ENCODE results near the gene ADARB1.

Gene ADARB1

DNA sequence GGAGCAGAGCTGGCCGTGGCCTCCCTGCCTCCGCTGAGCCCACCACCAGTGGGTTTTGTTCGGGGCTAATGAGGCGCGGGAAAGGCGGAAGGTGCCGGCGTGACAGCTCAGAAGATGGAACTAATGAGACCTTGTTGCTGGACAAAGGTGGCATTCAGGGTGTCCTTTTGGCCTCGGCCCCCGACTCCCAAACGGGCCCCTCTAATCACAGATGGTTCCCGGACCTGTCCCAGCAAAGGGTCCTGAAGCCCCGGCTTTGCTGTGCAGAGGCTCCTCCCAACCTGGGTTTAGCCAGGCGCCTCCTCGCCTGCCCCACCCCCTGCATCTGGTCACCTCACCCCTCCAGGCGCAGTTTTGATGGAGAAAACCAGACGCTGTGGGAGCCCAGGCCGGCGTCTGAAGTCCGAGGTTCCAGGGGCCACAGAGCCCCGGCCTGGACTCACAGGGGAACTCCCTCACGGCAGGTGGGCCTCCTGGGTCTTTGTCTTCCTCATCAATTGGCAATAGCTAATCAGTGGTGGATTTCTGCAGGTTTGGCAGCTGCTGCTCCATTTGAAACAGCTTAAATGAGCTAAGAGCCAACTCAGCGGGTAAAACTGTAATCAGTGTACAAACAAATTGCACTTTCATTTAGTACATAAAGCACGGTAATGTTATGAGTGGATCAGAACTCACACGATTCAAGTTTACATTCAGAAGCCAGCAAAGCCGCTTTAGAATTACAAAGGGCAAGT lies 44.3 kb upstream of the ADARB1 start:
- DNase-seq (ENCODE audit: low spot score) = no peak
- in situ Hi-C loops (cut with MboI; ENCODE audit: low sequenced_read_pairs, unreplicated experiment) = no loop called here
- TF ChIP-seq, protein P1, sequence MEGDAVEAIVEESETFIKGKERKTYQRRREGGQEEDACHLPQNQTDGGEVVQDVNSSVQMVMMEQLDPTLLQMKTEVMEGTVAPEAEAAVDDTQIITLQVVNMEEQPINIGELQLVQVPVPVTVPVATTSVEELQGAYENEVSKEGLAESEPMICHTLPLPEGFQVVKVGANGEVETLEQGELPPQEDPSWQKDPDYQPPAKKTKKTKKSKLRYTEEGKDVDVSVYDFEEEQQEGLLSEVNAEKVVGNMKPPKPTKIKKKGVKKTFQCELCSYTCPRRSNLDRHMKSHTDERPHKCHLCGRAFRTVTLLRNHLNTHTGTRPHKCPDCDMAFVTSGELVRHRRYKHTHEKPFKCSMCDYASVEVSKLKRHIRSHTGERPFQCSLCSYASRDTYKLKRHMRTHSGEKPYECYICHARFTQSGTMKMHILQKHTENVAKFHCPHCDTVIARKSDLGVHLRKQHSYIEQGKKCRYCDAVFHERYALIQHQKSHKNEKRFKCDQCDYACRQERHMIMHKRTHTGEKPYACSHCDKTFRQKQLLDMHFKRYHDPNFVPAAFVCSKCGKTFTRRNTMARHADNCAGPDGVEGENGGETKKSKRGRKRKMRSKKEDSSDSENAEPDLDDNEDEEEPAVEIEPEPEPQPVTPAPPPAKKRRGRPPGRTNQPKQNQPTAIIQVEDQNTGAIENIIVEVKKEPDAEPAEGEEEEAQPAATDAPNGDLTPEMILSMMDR (IDR thresholded peaks at IDR 0.05; ENCODE audit: borderline replicate concordance, control extremely low read depth, extremely low read depth, insufficient read depth, missing control alignments) = no peak

DNA sequence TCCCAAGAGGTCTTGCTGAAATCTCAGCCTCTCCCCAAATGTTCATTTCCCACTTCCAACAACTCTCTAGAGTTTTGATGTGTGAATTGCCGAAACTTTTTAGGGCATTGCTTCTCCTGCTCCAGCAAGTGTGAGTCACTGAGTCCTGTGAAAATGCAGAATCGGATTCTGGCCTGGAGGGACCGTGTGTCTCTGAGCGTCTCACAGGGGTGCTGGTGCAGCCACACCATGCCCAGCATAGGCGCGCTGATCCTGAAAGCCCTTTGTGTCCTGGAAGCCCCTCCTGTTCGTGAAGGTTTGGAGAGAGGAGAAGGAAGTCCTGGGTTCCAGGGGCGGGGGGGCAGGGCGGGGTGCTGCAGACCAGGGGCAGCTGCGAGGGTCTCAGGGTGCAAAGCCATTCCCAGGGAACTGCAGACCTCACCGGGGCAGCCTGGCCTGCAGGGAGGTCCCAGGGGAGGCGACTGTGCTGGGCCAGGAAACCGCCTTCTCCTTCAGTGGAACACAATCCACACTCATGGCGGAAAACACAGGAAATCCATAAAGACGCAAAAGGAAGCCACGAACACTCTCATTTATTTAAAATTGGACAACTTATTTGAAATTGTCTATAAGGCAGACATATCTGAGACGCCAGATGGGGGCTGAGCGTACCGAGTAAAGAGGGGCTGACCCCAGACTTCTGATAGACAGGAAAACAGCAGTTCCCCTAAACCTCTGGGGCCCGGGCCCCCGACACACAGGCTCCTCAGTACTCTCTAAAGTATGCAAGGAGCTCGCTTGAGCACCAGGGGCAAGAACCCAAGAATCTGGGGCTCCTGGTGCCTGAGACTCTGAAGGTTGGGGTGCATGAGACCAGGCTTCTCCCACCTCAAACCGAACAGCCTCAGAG lies 43.5 kb upstream of the ADARB1 start:
- TF ChIP-seq, protein P1 (IDR thresholded peaks at IDR 0.05; ENCODE audit: borderline replicate concordance, control extremely low read depth, extremely low read depth, insufficient read depth, missing control alignments) = no peak
- in situ Hi-C loops (cut with MboI; ENCODE audit: low sequenced_read_pairs, unreplicated experiment) = no loop called here
- DNase-seq (ENCODE audit: low spot score) = no peak

DNA sequence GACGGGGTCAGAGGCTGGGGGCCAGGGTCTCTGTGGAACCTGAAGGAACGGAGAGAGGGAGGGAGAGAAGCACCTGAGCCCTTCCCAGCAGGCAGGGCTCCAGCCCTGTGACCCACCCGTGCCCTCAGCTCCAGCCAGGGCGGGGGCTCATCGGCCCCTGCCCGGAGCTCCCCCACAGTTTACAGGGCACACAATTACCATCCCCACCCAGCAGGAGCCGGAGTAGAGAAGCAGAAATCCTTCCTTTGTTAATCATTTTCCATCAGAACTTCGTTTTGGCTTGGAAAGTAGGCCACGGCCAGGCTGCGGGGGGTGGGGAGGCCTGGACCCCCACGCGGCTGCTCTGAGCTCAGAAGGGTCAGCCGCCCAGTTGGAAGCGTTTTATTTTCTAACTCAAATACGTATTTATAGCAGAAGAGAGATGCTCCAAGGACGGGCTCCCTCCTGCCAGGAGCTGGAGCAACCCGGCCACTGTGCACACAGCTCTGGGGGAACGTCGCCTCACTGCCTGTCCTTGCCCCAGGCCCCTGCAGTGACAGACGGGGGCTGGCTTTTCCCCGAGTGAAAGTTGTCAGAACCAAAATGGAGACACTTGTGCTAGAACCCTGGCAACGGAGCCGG lies 42.7 kb upstream of the ADARB1 start:
- TF ChIP-seq, protein P1 (IDR thresholded peaks at IDR 0.05; ENCODE audit: borderline replicate concordance, control extremely low read depth, extremely low read depth, insufficient read depth, missing control alignments) = no peak
- no peak for DNase-seq (ENCODE audit: low spot score)
- in situ Hi-C loops (cut with MboI; ENCODE audit: low sequenced_read_pairs, unreplicated experiment) = no loop called here

DNA sequence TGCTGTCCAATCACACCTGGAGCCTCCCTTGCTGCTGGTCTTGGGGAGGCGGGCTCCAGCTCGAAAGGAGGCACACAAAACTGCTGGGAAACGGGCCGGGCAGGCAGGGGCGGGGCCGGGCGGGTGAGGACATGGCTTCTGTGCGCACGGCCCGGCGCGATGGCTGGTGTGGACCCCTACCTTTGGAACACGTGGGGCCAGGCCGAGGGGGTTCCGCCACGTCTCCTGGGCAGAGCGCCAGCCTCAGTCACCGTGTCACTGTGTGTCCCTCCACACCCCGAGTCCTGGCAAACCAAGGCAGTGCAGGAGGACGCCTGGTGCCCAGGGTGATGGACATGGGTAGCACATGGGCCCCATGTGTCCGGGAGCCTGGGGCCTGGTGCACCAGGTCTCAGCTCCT lies 42.0 kb upstream of the ADARB1 start:
- no peak for DNase-seq (ENCODE audit: low spot score)
- TF ChIP-seq, protein P1 (IDR thresholded peaks at IDR 0.05; ENCODE audit: borderline replicate concordance, control extremely low read depth, extremely low read depth, insufficient read depth, missing control alignments) = no peak
- in situ Hi-C loops (cut with MboI; ENCODE audit: low sequenced_read_pairs, unreplicated experiment) = no loop called here

DNA sequence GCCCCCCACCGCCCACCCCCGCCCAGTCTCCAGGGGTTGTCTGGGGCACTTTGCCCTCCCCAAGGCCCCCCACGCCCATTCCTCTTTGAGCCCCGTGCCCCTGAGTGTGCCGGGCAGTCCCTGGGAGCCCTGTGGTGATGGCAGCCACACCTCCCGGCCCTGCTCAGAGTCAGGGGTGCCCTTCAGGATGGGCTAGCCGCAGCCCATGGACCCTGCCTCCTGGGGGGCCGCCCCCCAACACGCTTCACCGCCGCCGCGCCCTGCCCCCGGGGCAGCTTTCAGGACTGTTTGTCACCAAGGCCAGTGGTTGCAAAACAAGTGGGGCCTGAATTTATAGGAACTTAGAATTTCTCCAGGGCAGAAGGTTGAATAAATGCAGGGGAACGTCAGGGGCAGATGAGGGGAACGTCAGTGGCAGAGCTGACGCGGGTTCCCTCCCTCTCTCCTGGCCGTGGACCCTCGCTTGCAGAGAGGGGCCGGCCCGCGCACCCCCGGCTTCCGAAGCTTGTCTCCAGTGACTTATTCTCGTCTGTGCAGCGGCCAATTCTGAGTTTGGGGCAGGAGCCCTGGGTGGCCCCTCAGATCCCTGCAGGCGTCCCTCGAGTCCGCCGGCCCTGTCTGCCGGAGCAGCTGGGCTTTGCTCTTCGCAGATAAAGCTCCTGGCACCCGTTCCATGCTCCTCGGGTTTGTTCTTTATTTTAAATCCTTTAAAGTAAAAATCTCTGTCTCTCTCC lies 41.2 kb upstream of the ADARB1 start:
- TF ChIP-seq, protein P1 (IDR thresholded peaks at IDR 0.05; ENCODE audit: borderline replicate concordance, control extremely low read depth, extremely low read depth, insufficient read depth, missing control alignments) = no peak
- no peak for DNase-seq (ENCODE audit: low spot score)

More for the DNA sequence above, 41.2 kb upstream of the ADARB1 start:
- in situ Hi-C loops (cut with MboI; ENCODE audit: low sequenced_read_pairs, unreplicated experiment) = no loop called here
